WI38 (cell line): ENCODE results near the gene APOO.
A peak's percentile ranks its signal among the peaks of the same experiment; 100 is the strongest.
"Not testable (repeated sequence)": the region's sequence is repeated elsewhere in the genome, so short reads cannot be mapped to it uniquely, and the experiment has no call there.

Source experiments
- H3K4me3 ChIP-seq: 2 replicates; pipeline ENCODE4 v1.5.1; 2011; ENCODE audit warnings: low read depth, mild to moderate bottlenecking, control low read depth, low read length
- TF ChIP-seq, protein P1 (sequence below): IDR thresholded peaks from 2 replicates; pipeline ENCODE4 v1.5.1; 2012; ENCODE audit warnings: low read depth, mild to moderate bottlenecking, control low read depth, low read length

APOO gene

DNA sequence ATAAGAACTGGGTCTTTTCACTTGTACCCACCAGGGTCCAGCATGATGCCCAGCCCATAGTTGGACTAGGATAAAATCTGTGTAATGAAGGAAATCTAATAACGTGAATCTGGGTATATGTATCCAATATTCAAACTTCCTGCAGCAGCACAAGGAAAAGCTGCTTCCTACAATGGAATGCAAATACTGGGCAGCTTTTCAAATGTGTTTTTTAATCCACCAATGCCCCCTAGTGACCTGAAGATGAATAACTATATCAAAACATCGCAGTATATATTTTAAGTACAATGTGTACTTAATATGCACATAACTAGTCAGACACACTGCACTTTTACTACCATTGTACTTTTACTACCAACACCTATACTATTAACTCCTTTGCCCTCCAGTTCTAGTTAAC is 5.3 kb downstream of the APOO start:
- H3K4me3 ChIP-seq = no peak overlapping the region
- TF ChIP-seq, protein P1, sequence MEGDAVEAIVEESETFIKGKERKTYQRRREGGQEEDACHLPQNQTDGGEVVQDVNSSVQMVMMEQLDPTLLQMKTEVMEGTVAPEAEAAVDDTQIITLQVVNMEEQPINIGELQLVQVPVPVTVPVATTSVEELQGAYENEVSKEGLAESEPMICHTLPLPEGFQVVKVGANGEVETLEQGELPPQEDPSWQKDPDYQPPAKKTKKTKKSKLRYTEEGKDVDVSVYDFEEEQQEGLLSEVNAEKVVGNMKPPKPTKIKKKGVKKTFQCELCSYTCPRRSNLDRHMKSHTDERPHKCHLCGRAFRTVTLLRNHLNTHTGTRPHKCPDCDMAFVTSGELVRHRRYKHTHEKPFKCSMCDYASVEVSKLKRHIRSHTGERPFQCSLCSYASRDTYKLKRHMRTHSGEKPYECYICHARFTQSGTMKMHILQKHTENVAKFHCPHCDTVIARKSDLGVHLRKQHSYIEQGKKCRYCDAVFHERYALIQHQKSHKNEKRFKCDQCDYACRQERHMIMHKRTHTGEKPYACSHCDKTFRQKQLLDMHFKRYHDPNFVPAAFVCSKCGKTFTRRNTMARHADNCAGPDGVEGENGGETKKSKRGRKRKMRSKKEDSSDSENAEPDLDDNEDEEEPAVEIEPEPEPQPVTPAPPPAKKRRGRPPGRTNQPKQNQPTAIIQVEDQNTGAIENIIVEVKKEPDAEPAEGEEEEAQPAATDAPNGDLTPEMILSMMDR = peak; percentile 16; the same call in 1 of the 2 replicates

DNA sequence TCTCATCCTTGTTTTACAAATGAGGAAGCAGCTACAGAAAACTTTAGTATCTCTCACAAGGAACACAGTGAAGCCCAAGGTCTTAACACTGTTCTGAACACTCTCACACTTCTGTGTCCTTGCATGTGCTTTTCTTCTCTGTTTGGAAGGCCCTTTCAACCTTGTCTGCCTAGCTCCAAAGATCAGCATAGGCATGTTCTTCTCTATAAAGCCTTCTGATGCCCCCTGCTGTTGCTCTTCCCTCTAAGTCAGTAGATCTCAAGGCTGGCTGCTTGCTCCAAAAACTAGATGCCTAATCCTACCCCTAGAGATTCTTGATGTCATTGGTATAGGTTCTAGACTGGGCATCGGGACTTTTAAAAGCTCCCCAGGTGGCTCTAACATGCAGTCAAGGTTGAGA is 5.9 kb downstream of the APOO start:
- TF ChIP-seq, protein P1 = peak; percentile 44
- H3K4me3 ChIP-seq = no peak overlapping the region

DNA sequence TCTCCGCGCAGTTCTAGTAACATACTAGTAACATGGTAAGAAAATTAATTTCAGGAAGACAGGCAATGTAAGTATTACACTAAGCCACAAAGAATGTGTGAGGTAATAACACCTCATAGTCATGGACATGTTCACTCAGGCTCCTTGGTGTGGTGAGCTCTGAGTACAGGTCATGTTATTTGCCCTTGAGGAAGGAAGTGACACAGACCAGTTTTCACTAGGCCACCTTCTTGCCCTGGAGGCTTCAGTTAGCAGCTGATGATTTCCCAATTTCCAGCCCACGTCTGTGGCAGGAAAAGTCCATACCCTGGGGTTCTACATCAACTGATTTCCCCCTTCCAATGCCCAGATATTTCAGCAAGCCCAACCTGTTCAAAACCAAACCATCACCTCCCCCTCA is 6.7 kb downstream of the APOO start:
- H3K4me3 ChIP-seq = no peak overlapping the region
- TF ChIP-seq, protein P1 = no peak

DNA sequence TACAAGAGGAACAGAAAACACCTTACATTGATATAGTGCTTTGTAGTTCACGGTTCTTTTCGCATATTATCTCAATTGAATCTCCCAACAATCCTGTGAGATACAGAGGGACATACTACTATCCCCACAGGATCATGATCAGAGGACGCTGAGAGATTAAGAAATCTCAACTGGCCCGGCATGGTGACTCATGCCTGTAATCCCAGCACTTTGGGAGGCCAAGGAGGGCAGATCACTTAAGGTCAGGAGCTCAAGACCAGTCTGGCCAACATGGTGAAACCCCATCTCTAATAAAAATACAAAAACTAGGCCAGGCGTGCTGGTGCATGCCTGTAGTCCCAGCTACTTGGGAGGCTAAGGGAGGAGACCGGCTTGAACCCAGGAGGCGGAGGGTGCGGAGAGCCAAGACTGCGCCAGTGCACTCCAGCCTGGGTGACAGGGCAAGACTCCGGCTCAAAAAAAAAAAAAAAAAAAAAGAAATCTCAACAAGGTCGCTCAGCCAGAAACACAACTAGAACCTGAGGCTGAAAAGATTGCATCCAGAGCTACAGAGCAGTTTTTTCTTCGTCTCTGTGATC is 7.4 kb downstream of the APOO start:
- H3K4me3 ChIP-seq = no peak overlapping the region
- TF ChIP-seq, protein P1 = no peak

DNA sequence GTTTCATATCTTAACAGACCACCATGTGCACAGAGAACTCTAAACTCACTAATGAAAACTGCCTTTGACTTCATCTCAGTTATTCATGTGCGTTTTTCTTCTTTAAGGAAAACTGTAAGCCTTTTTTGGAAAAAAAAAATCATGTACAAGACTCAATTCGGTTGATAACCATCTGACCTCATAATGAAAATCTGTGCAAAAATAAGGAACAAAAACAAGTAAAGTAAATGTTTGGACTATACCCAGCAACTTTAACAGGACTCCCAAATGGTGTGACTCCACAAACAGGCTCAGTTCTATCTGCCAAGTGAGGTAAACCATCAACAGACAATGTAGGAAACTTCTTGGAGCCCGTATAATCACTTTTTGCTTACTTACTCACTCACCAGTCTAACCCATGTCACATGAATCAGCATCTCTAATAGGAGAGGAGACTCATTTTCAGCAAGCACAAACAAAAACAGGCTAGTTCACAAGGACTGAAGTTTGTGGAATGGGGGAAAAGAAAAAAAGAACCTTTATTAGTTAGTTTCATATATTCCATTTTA is 9.3 kb downstream of the APOO start:
- TF ChIP-seq, protein P1 = no peak

DNA sequence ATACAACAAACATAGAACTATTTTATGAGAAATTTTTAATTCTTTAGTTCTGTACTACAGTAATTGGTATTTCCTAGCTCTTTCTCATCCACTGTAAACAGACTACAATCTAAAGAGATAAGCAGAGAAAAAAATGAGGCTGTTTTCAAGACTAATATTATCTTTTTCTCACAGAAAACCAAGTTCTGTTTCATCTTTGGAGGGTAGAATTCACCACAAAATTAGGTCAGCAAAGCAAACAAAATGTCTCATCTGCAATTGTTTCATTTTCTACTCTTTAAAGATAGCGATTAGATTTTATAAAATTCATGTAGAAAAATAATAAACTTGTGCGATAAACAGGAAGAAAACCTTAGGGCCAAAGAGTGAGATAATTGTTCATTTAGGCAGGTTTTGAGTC is 10.8 kb downstream of the APOO start:
- no peak overlapping the region for H3K4me3 ChIP-seq
- TF ChIP-seq, protein P1 = no peak

More for the DNA sequence above, 9.3 kb downstream of the APOO start:
- H3K4me3 ChIP-seq = no peak overlapping the region

DNA sequence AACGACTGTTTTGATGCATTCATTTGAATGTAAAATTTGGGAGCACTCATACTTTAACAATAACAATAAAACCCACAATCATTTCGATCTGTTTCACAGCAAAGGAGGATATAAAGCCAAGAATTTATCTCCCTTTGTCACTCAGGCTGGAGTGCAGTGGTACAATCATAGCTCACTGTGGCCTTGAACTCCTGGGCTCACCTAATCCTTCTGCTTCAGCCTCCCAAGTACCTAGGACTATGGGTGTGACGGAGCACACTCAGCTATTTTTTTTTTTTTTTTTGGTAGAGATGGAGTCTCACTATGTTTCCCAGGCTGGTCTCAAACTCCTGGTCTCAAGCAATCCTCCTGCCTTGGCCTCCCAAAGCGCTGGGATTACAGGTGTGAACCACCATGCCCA is 11.2 kb downstream of the APOO start:
- H3K4me3 ChIP-seq = not testable (repeated sequence)

DNA sequence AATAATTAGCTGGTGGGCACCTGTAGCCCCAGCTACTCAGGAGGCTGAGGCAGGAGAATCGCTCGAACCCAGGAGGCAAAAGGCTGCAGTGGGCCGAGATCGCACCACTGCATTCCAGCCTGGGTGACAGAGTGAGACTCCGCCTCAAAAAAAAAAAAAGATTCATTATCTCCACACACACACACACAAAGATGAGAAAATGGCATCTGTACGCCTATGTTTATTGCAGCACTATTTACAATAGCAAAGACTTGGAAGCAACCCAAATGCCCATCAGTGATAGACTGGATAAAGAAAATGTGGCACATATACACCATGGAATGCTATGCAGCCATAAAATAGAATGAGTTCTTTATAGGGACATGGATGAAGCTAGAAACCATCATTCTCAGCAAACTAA is 12.7 kb downstream of the APOO start:
- H3K4me3 ChIP-seq = not testable (repeated sequence)
